HG03103 (cell line): Measurements from ENCODE around the gene GPATCH8.

ENCODE experiments used
- ATAC-seq: cut with Tn5 transposase; IDR thresholded peaks from one replicate; pipeline ENCODE4 v1.9.1; 2021; ENCODE audit warnings: low read depth; ENCODE audit not compliant: unreplicated experiment

GPATCH8 gene

GRCh38 chr17:44359458-44360143, 143.6 kb downstream of the GPATCH8 start:
- no peak for ATAC-seq

GRCh38 chr17:44359006-44359405, 144.2 kb downstream of the GPATCH8 start:
- no peak for ATAC-seq

- no peak for ATAC-seq
Measured at GRCh38 chr17:44358066-44358465, 145.1 kb downstream of the GPATCH8 start.

GRCh38 chr17:44356241-44356640, 147.0 kb downstream of the GPATCH8 start:
- no peak for ATAC-seq

GRCh38 chr17:44355642-44356099, 147.5 kb downstream of the GPATCH8 start:
- ATAC-seq, result no peak

GRCh38 chr17:44354582-44355561, 148.3 kb downstream of the GPATCH8 start:
- ATAC-seq, result no peak

GRCh38 chr17:44353672-44354331, 149.4 kb downstream of the GPATCH8 start:
- no peak for ATAC-seq

- ATAC-seq, result no peak
Measured at GRCh38 chr17:44352828-44353671, 150.2 kb downstream of the GPATCH8 start.

- no peak for ATAC-seq
Measured at GRCh38 chr17:44351961-44352827, 151.0 kb downstream of the GPATCH8 start.

- ATAC-seq, result no peak
Measured at GRCh38 chr17:44351464-44351863, 151.7 kb downstream of the GPATCH8 start.

GRCh38 chr17:44350733-44351226, 152.4 kb downstream of the GPATCH8 start:
- no peak for ATAC-seq

GRCh38 chr17:44349553-44350070, 153.6 kb downstream of the GPATCH8 start:
- ATAC-seq, result no peak

GRCh38 chr17:44348988-44349364, 154.2 kb downstream of the GPATCH8 start:
- no peak for ATAC-seq

GRCh38 chr17:44348234-44348987, 154.8 kb downstream of the GPATCH8 start:
- no peak for ATAC-seq
